ENCODE data around the gene APPBP2. TPM values are rescaled to one million over a fixed set of nuclear protein-coding genes. Genes with fewer than 3 reads are reported as not detected.
"Not testable (repeated sequence)": the region's sequence is repeated elsewhere in the genome, so short reads cannot be mapped to it uniquely, and the experiment has no call there.

Gene APPBP2
- polyA plus RNA-seq, 1 donor: 60.3 TPM

DNA sequence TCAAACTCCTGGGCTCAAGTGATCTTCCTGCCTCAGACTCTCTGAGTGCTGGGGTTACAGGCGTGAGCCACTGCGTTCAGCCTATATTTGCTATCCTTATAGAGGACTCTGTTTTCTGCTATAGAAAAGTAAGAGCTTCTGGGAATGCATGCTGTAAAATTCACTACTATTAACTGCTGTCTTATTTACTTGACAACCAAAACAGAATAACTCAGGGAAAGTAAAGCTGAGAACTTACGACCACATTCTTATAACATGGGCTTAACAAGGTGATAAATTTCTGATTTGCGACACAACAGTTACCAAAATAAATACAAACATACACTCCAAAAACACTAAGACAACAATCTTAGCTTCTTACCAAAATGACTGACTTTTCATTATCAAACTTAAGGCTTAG is 23.9 kb downstream of the APPBP2 start:
- DNase-seq: no peak

DNA sequence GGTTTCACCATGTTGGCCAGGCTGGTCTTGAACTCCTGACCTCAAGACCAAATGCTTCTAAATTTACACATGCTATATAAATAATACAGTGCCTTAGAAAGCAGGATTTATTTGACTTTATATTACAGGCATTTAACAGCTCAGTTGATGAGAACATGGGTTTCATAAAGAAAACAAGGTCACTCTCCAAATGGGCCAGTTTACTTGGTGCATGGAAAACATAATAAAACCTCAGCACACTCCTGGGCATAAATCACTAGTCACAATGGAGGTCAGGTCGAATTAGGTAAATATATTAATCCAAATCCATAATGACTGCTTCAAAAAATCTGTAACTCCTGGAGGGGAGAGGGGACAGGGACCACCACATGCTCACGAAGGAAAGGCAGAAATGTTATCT is 24.5 kb downstream of the APPBP2 start:
- DNase-seq: no peak

- no peak for DNase-seq
These were observed 30.0 kb downstream of the APPBP2 start for GRCh38 chr17:60496041-60496440.

DNA sequence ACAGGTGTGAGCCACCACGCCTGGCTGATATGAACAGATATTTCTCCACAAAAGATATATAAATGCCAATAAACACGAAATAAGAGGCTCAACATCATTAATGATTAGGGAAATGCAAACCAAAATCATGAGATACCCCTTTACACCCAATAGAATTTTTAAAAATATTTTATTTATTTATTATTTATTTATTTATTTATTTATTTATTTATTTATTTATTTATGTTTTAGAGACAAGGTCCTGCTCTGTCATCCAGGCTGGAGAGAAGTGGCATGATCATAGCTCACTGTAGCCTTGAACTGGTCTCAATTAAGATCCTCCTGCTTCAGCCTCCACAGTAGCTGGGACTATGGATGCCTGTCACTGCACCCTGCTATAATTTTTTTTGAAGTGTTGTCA is 30.8 kb downstream of the APPBP2 start:
- no peak for DNase-seq

GRCh38 chr17:60493847-60494321 is 32.2 kb downstream of the APPBP2 start:
- DNase-seq: no peak

- no peak for DNase-seq
These were observed 34.3 kb downstream of the APPBP2 start for GRCh38 chr17:60491771-60492170.

- not testable (repeated sequence) for DNase-seq
These were observed 35.4 kb downstream of the APPBP2 start for GRCh38 chr17:60490594-60490993.

DNA sequence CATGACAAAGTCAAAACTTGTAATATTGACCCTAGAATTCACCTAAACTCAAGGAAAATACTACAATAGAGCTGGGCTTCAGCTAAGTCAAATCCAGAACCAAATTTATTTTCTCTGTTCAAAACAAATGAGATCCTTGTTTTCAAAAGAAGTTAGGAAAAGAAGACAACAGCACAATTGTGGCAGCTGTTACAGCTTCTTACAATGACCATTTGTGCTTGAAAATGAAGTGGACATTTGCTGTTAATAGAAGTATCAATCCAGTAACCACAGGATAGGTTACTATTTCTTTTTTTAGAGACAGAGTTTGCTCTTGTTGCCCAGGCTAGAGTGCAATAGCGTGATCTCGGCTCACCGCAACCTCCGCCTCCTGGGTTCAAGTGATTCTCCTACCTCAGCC is 44.4 kb downstream of the APPBP2 start:
- DNase-seq: no peak

GRCh38 chr17:60473788-60474187 is 52.3 kb downstream of the APPBP2 start:
- no peak for DNase-seq

DNA sequence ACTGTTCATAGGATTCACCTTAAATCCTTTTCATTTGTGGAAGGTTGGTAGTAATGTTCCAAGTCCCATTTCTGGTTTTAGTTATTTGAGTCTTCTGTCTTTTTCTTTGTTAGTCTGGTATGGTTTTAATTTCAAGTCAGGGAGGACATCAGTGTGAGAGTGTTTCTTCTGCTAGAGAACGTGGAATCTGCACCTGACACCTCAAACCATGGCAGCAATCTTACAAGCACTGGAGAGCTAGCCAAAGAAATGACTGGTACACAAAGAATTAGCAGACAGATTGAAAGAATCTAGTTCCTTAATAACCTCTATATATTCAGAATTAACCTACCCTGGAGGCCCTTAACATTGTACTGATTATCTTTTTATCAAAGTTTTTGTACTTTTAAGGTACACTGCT is 53.6 kb downstream of the APPBP2 start:
- DNase-seq: no peak

- DNase-seq: no peak
These were observed 54.6 kb downstream of the APPBP2 start for GRCh38 chr17:60471451-60471850.

DNA sequence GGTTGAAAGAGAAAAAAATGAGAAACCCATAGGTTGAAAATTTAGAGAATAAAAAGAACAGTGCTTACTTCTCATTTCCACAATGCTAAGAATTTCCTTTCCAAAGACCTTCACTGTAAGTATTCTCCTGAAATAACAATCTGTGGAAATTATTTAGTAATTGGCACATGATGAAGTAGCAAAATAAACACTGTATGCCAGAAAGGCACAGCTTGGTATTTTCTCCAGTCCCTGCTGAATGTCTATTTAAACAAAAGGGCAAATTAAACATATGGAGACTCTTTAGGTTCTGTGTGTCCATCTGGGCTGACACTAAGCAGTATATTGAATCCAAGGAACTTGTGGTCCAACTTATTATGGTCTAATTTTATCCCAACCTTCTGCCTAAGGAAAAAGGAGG is 57.7 kb downstream of the APPBP2 start:
- no peak for DNase-seq

GRCh38 chr17:60464343-60464742 is 61.7 kb downstream of the APPBP2 start:
- DNase-seq: no peak

DNA sequence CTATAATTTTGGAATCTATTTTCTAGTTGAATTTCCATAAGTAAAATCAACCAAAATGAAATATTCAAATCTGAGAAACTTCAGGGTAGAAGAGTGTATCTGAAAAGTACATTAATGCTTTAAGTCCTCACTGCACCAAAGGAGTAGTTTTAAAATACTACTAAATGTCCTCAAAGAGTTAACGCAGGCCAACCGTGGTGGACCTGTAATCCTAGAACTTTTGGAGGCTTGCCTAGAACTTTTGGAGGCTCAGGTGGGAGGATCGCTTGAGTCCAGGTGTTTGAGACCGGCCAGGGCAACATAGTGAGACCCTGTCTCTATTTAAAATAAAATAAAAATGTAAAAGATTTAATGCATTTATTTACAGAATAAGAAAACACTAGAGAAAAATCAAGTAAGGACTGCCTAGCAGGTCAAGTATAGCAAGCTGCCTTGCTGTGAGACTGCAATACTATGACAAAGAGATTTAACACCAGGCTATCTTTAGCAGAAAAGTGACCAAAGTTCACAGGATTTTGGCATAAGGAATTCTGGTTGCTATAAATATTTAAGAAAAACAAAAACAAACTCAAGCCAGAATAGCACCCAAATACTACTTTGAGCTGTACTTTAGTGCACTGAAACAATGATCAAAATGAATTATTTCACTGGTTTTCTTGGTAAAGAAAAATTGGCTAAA is 62.7 kb downstream of the APPBP2 start:
- peak; percentile 28 for DNase-seq

DNA sequence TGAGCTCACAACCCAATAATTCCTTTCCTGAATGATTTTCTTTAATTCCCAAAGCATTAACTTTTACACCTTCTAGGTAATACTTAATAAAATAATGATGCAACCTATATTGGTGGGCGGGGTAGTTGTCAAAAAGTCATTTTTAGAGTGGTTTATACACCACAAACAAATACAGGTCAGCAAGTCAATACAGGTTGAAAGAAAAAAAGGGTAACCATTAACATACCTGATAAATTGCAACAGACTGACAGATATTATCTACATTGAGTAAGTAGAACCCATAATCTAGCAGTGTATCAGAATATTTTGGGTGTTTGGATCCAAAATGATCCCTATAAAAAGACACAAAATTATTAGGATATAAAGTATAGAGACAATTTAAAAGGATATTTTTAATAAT is 64.5 kb downstream of the APPBP2 start:
- DNase-seq: no peak

GRCh38 chr17:60457148-60457547 is 68.9 kb downstream of the APPBP2 start:
- no peak for DNase-seq

DNA sequence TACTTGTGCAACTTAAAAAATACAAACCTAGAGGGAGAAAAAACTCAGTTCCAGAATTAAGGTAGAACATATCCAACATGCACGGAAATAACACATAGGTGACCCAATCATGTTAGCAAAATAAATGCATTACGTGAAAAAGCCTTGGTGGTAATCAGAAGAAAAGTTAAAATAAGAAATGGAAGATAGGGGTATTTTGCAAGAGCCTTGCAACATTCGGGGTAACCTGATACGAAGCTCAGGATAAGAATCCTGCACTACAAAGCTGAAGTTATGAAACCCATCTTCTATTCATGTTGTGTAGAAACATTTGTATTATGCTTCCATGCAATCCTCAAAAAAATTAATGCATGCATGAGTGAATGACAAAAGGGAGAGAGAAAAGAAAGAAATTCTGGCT is 70.7 kb downstream of the APPBP2 start:
- no peak for DNase-seq

- no peak for DNase-seq
These were observed 74.1 kb downstream of the APPBP2 start for GRCh38 chr17:60451965-60452364.

- DNase-seq: no peak
These were observed 75.0 kb downstream of the APPBP2 start for GRCh38 chr17:60451071-60451470.

- no peak for DNase-seq
These were observed 78.7 kb downstream of the APPBP2 start for GRCh38 chr17:60447375-60447774.

DNA sequence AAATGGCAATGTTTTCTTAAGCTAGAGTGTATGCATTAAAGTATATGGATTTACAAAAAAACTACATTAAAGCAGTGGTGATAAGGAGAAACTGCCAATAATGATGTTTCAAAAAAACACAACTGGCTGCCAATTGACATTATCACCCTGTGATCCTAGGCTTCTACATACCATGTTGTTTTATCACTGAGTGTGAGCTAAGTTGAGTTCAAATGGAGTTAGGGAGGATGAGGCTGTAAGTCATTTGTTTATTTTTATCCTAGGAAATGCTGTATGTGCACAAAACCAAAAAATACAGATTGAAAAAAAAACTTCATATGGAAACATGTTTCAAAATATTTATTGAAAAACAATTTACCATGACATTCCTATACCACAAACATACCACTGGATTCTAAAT is 80.9 kb downstream of the APPBP2 start:
- DNase-seq: no peak

DNA sequence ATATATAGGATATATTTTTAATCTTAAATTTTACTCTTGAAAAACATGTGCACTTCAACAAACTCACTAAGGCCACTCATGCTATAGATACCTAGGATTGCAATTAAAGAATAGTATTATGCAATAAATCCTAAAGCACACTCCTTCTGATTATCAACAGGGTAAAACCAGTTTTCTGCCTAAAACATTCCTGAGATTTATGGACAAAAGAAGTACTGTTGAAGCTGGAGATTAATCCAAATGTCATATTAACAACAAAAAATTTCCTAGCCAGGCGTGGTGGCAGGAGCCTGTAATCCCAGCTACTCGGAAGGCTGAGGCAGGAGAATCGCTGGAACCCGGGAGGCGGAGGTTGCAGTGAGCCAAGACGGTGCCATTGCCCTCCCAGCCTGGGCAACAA is 82.3 kb downstream of the APPBP2 start:
- DNase-seq: no peak

GRCh38 chr17:60442271-60443173 is 83.5 kb downstream of the APPBP2 start:
- no peak for DNase-seq

- DNase-seq: no peak
These were observed 86.5 kb downstream of the APPBP2 start for GRCh38 chr17:60439501-60439900.

Measured in left kidney (tissue), 2 donors.